Activated T-cell treated with anti-CD3 and anti-CD28 coated beads, Interleukin-2, amount 50 U/mL, for 48 hours (primary cell): ENCODE measurements around the gene BTBD7.

Source experiments
- DNase-seq, 2 experiments: peaks; one replicate each; pipeline ENCODE4 v3.0.0-alpha.2; 2020

BTBD7 gene

GRCh38 chr14:93329965-93330608 lies 2.7 kb downstream of the BTBD7 start:
- DNase-seq = no peak

GRCh38 chr14:93328546-93328945 lies 4.3 kb downstream of the BTBD7 start:
- no peak for DNase-seq

DNA sequence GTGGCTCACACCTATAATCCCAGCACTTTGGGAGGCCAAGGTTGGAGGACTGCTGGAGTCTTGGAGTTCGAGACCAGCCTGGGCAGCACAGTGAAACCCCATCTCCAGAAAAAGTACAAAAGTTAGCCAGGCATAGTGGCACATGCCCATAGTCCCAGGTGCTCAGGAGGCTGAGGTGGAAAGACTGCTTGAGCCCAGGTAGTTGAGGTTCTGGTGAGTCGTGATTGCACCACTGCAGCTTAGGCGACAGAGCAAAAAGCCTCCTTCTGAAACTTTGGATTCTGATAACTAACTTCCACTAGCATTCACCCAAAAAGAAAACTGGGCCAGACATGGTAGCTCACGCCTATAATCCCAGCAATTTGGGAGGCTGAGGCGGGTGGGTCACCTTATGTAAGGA lies 6.6 kb downstream of the BTBD7 start:
- DNase-seq = no peak

DNA sequence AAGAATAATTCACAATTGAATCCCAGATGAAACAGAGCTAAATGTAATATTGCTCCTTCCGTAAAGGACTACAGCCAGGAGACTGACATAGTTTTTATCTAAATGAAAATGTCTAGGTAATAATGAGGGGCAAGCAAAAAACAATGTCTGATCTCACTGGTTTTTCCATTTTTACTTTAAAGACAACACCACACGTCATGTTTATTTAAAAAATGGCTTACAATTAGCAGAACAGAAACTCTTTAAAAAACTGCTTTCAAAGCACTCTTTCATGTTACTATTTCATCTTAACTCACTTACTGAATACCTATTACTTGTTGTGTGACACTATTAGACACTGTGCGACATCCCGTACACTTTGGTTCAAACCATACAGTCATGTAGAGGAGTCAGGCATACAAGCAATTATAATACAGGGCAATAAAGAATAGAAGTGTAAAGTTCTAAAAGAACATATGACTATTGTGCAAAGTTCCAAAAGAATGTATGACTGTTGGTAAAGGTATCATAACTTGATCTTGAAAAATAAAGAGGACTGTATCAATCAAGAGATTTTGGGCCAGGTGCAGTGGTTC lies 9.1 kb downstream of the BTBD7 start:
- no peak for DNase-seq

DNA sequence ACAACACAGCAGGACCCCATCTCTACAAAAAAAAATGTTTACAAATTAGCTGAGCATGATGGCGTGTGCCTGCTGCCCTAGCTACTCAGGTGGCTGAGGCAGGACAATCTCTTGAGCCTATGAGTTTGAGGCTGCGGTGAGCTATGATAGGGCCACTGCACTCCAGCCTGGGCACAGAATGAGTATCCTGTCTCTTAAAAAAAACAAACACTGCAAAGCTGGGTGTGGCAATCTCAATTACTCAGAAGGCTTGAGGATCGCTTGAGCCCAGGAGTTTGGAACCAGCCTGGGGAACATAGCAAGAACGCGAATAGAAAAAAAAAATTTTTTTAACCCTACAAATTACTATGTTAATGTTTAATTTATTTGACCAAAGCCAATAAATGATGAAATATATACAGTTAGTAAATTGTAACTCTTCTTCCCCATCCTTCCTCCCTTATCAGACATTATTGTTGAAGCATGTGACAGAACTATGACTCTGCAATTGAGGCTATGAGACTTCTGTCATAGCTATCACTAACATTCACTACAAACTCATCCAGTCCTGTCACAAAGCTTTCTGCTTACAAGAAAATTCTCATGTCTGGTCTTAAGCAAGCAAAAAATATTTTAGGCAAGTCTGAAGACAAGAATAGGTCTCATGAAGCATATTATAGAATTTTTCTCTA lies 9.8 kb downstream of the BTBD7 start:
- DNase-seq = no peak

- DNase-seq = no peak
These were observed 12.3 kb downstream of the BTBD7 start for GRCh38 chr14:93320489-93320888.

DNA sequence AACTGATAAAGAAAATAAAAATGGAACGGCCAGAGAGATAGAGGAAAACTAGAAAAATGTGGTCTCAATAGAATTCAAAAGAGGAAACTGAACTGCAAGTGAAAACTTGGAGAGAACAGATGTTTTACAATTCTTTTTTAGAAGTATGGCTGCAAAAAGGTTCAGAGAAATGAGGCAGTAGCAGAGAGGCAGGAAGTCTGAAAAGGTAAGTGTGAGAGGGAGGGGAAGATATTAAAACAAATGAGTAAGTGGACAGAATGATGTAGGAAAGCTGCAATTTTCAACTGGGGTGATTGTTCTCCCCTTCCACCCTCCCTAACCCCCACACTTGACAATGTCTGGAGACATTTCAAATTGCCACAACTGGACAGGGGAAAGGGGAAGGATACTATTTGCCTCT lies 12.9 kb downstream of the BTBD7 start:
- no peak for DNase-seq

DNA sequence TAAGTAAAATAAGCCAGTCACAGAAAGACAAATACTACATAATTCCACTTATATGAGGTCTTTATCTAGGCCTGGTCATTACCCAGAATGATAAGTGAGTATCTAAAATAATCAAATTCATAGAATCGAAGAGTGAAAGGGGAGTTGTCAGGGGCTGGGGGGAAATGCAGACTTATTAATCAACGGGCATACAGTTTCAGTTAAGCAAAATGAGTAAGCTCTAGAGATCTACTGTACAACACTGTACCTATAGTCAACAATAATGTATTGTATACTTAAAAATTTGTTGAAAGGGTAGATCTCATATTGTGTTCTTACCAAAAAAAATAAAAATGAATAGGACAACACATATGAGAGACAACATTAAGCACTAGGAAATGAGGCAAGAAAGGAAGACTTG lies 13.3 kb downstream of the BTBD7 start:
- DNase-seq = no peak

GRCh38 chr14:93318927-93319326 lies 13.9 kb downstream of the BTBD7 start:
- DNase-seq = no peak

GRCh38 chr14:93317875-93318807 lies 14.7 kb downstream of the BTBD7 start:
- DNase-seq = no peak

- no peak for DNase-seq
These were observed 15.5 kb downstream of the BTBD7 start for GRCh38 chr14:93317210-93317874.

DNA sequence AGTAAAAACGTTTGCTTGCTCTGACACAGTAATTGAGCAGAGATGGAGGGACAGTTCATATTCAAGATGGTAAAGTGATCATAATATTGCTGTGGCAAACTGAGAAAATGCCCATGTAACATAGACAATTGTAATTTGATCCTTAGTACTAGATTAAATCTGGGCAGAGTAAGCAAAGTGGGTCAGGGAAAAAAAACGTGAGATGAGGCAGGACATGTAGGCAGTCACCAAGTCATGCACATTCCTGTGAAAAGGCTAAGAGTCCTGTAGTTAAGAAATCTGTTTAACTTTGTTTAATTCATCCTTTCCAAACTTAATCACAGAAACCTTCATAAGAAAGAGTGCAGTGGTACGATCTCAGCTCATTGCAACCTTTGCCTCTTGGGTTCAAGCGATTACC lies 16.1 kb downstream of the BTBD7 start:
- DNase-seq = no peak

DNA sequence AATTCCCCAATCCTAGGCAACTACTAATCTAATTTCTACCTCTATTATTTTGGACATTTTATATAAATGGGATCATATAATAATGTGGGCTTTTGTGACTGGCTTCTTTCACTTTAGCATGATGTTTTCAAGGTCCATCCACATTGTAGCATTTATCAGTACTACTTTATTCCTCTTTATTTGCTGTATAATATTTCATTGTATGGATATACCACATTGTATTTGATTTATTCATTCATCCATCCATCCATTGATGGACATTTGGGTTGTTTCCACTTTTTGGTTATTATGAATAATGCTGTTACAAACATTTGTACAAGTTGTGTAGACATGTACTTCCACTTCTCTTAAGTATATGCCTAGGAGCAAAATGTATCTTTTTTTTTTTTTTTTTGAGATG lies 17.3 kb downstream of the BTBD7 start:
- DNase-seq = no peak

DNA sequence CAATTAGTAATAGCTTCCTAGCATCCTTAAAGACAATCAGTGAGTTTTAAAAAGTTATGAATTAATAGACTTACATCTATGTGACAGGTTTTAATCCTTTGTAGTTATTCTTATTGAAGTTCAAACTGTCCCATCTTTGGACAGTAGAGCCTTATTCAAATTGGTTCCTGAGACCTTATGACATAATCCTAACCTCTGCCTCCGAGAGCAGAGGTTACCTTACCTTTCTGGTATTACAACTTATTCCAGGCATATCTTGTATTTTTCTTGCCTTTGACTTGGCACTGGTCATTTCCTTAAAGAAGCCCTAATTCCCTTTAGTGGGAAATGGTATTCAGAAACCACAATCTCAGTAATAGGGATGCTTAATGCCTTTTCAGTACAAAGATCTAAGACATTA lies 21.8 kb downstream of the BTBD7 start:
- DNase-seq = no peak

DNA sequence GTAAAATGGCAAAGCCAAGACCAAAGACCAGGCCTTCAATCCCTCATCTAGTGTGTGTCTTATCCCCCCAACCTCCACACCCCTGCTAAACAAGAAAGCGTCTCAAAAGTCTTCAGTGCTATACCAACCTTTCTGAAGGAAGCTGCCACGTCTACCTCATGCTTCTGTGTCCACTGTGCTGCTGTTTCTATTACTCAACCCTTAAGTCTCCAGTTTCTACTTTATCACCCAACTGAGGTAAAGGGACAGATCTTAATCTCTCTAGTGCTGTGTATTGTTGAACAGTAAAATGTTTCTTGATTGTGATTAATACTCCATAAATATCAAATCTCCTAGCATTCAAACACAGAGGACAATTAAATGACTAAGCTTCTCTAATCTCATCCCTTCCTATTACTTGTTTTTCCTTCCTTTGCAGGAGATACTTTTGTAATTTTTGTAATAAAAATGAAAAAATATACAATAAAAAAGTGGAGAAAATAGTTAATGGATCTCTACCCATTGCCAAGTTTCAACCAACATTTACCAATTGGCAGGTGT lies 23.3 kb downstream of the BTBD7 start:
- no peak for DNase-seq

GRCh38 chr14:93308686-93309345 lies 24.0 kb downstream of the BTBD7 start:
- DNase-seq = no peak

DNA sequence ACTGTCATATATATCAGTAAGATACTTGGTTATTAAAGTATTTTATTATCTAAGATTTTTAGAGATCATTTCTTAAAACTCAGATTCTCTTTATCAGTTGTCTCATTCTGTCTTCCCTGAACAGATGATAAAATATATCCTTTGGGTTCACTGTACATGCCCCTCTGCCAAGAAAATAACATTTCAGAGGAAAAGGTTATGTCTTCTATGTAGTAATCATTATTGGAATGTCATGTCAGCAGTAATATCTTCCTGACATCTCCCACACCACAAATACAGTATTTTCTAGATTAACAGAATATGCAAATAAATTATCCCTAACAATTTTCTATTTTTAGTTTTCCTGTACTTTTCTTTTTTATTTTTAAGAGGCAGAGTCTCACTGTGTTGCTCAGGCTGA lies 26.0 kb downstream of the BTBD7 start:
- DNase-seq = no peak

- no peak for DNase-seq
These were observed 27.0 kb downstream of the BTBD7 start for GRCh38 chr14:93305725-93306418.

- no peak for DNase-seq
These were observed 28.1 kb downstream of the BTBD7 start for GRCh38 chr14:93304771-93305170.

DNA sequence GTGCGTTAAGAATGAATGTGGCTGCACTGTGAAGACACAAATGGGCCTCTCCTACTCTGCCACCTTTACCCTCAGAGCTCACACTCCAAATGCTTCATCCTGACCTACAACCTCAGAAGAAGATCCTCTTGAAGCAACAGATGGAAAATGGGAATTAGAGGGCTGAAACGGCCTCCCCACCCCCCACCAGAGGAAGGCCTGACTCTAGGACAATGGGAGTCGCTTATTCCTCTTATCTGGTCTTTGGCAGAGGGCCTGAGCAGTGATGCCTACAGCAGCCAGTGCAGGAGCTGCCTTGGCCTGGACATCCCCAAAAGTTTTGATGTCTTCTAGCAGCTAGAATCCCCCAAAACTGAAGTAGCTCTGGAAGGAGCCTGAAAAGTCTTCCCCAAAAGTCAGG lies 29.2 kb downstream of the BTBD7 start:
- DNase-seq = no peak
